ENCODE data around the gene CDC42BPA.

DNA sequence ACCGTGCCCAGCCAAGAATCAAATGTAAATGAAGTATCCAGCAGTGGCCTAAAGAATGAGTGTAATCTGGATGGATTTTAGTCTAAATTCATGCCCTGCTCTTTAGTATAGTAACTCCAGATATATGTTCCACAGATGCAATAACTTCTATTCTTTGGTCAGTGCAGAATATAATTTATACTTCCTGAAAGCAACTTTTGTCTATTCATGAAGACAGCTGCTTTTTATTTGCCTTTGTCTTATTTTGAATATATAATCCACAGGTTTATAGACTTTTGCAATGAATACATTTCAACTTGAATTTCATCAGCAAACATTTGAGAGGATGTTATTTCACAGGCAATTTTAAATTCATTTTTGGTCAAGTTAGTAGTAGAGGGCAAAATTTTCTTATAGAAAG, 54.4 kb downstream of the CDC42BPA start:
- TF ChIP-seq POLR2A (IDR thresholded peaks at IDR 0.05): no peak
- TF ChIP-seq EP300 (IDR thresholded peaks at IDR 0.05; ENCODE audit: low read depth): no peak
